Endodermal cell (in vitro differentiated cells): Measurements from ENCODE around the gene LRSAM1. TPM values are rescaled to one million over a fixed set of nuclear protein-coding genes. Genes with fewer than 3 reads are reported as not detected.

Experiments used
- DNase-seq: peaks from one replicate; pipeline ENCODE4 v3.0.0-alpha.2; 2017
- H3K27ac ChIP-seq: 2 replicates; pipeline ENCODE4 v1.5.1; 2013; ENCODE audit warnings: mild to moderate bottlenecking, low read depth, low read length, moderate library complexity
- H3K27me3 ChIP-seq: 2 replicates; pipeline ENCODE4 v1.6.1; 2013; ENCODE audit warnings: mild to moderate bottlenecking, low read length, moderate library complexity; ENCODE audit not compliant: insufficient read depth, control insufficient read depth, poor library complexity, severe bottlenecking
- H3K36me3 ChIP-seq: 2 replicates; pipeline ENCODE4 v1.7.0; 2013; ENCODE audit warnings: mild to moderate bottlenecking, low read length, moderate library complexity; ENCODE audit not compliant: control insufficient read depth, insufficient read depth
- H3K4me1 ChIP-seq: one replicate; pipeline ENCODE4 v1.7.0; 2013; ENCODE audit warnings: low read length; ENCODE audit not compliant: control insufficient read depth, insufficient read depth
- H3K4me3 ChIP-seq: 2 replicates; pipeline ENCODE4 v1.5.1; 2013; ENCODE audit warnings: mild to moderate bottlenecking, low read length, moderate library complexity
- H3K9ac ChIP-seq: 2 replicates; pipeline ENCODE4 v1.6.1; 2013; ENCODE audit warnings: mild to moderate bottlenecking, low read length, moderate library complexity; ENCODE audit not compliant: poor library complexity, severe bottlenecking; ENCODE audit errors: extremely low read depth
- H3K9me3 ChIP-seq: 2 replicates; pipeline ENCODE4 v1.6.1; 2013; ENCODE audit warnings: mild to moderate bottlenecking, low read length, moderate library complexity; ENCODE audit not compliant: control insufficient read depth
- H3K27ac Mint-ChIP-seq: 2 replicates; pipeline ENCODE4 v1.8.0; 2020; ENCODE audit warnings: mixed read lengths
- H3K27me3 Mint-ChIP-seq: 2 replicates; pipeline ENCODE4 v1.8.0; 2021; ENCODE audit warnings: mild to moderate bottlenecking, mixed read lengths; ENCODE audit not compliant: insufficient read depth
- H3K36me3 Mint-ChIP-seq: 2 replicates; pipeline ENCODE4 v1.8.0; 2020; ENCODE audit warnings: low read depth, mixed read lengths
- H3K4me1 Mint-ChIP-seq: 2 replicates; pipeline ENCODE4 v1.8.0; 2020; ENCODE audit warnings: mixed read lengths
- H3K4me3 Mint-ChIP-seq: 2 replicates; pipeline ENCODE4 v1.8.0; 2020; ENCODE audit warnings: mild to moderate bottlenecking, moderate library complexity, mixed read lengths
- H3K9me3 Mint-ChIP-seq: 2 replicates; pipeline ENCODE4 v1.8.0; 2020; ENCODE audit warnings: mild to moderate bottlenecking, mixed read lengths
- CTCF ChIP-seq: fragments of 200-600 bp; sonication (generic); conservative IDR thresholded peaks from 2 replicates; pipeline ENCODE4 v1.5.0; 2021; ENCODE audit warnings: antibody characterized with exemption, mild to moderate bottlenecking
- WGBS, 2 experiments: methylation state at CpG; one replicate each; pipeline versions ENCODE4 v1.1.5 to v1.1.7; 2013; ENCODE audit warnings: missing lambda C conversion rate in 2 of 2, mixed read lengths in 1 of 2; ENCODE audit not compliant: insufficient coverage in 1 of 2, insufficient read length in 1 of 2; 5-methylcytosine and 5-hydroxymethylcytosine counted together
- total RNA-seq, 2 donors: library from RNA; stranded (reverse); fragmentation: NEBNext Ultra II Directional in 1 of 2; extraction: Animal tissue kit (Norgen Biotek cat#: 25700) in 1 of 2; gene quantifications; 2 replicates in 1 of 2; 3 replicates in 1 of 2; pipeline ENCODE4 v1.2.1, GENCODE V29; 2021

The LRSAM1 gene
- total RNA-seq, 2 donors from 2014 or later = 18.4 to 19.8 TPM

- H3K27me3 ChIP-seq = no peaks in the 10 kb centered on the region
- no peak overlapping the region for H3K4me3 ChIP-seq
- peaks cover 18% of the 10 kb centered on the region for H3K4me1 Mint-ChIP-seq
- H3K4me3 Mint-ChIP-seq = no peak overlapping the region
- no peak for TF ChIP-seq CTCF
- no peak overlapping the region for H3K9ac ChIP-seq
- no peaks in the 10 kb centered on the region for H3K36me3 ChIP-seq
- peak overlapping the region; percentile 17 for H3K27ac Mint-ChIP-seq
- H3K9me3 ChIP-seq = no peaks in the 10 kb centered on the region
- H3K27me3 Mint-ChIP-seq = no peaks in the 10 kb centered on the region
- H3K27ac ChIP-seq = no peak overlapping the region
- H3K4me1 ChIP-seq = no peaks in the 10 kb centered on the region
- no peaks in the 10 kb centered on the region for H3K9me3 Mint-ChIP-seq
- no peak for DNase-seq
- 89% methylated on average over 3 to 17 of the region's 17 CpGs for WGBS, 2 experiments
- no peaks in the 10 kb centered on the region for H3K36me3 Mint-ChIP-seq
Measured at GRCh38 chr9:127539259-127539981, 88.1 kb downstream of the LRSAM1 start.

GRCh38 chr9:127539982-127540663, 88.8 kb downstream of the LRSAM1 start:
- TF ChIP-seq CTCF = no peak
- Mint-ChIP-seq H3K27me3 (no peaks in the 10 kb centered on the region), H3K4me1 (peaks cover 21% of the 10 kb centered on the region), H3K27ac (peak overlapping the region; percentile 17), H3K4me3 (no peak overlapping the region), H3K36me3 (no peaks in the 10 kb centered on the region), H3K9me3 (no peaks in the 10 kb centered on the region)
- H3K9me3 ChIP-seq = no peaks in the 10 kb centered on the region
- whole genome bisulfite sequencing, 2 experiments = 95 to 96% methylated on average over 15 of the region's 15 CpGs
- no peaks in the 10 kb centered on the region for H3K36me3 ChIP-seq
- H3K4me1 ChIP-seq = peaks cover under 1% of the 10 kb centered on the region
- DNase-seq = no peak
- H3K9ac ChIP-seq = no peak overlapping the region
- H3K27ac ChIP-seq = no peak overlapping the region
- no peak overlapping the region for H3K4me3 ChIP-seq
- H3K27me3 ChIP-seq = no peaks in the 10 kb centered on the region

- no peak overlapping the region for H3K27ac ChIP-seq
- Mint-ChIP-seq H3K27ac (no peak overlapping the region), H3K9me3 (no peaks in the 10 kb centered on the region), H3K4me1 (peaks cover 26% of the 10 kb centered on the region), H3K27me3 (no peaks in the 10 kb centered on the region), H3K4me3 (no peak overlapping the region), H3K36me3 (no peaks in the 10 kb centered on the region)
- peak; percentile 81 for DNase-seq
- no peak overlapping the region for H3K9ac ChIP-seq
- H3K9me3 ChIP-seq = no peaks in the 10 kb centered on the region
- H3K27me3 ChIP-seq = no peaks in the 10 kb centered on the region
- peaks cover 3% of the 10 kb centered on the region for H3K4me1 ChIP-seq
- WGBS, 2 experiments = 90 to 95% methylated on average over 7 to 13 of the region's 13 CpGs
- no peaks in the 10 kb centered on the region for H3K36me3 ChIP-seq
- TF ChIP-seq CTCF = peak; percentile 64
- H3K4me3 ChIP-seq = no peak overlapping the region
Measured at GRCh38 chr9:127540664-127541041, 89.3 kb downstream of the LRSAM1 start.
